ENCODE measurements around the gene GNG4. TPM values are rescaled to one million over a fixed set of nuclear protein-coding genes. Genes with fewer than 3 reads are reported as not detected.
A peak's percentile ranks its signal among the peaks of the same experiment; 100 is the strongest.

The GNG4 gene
- total RNA-seq, 1 donor = under 0.01 TPM

GRCh38 chr1:235583511-235584001, 66.0 kb downstream of the GNG4 start:
- Histone ChIP-seq H3K4me1 (ENCODE audit: insufficient read depth, low read length) (peaks cover 3% of the 10 kb centered on the region), H4K20me1 (ENCODE audit: insufficient read depth, low read length) (no peaks in the 10 kb centered on the region), H3K27me3 (ENCODE audit: insufficient read depth, low read length) (peaks cover 30% of the 10 kb centered on the region), H3K9me3 (ENCODE audit: low read depth, low read length) (no peaks in the 10 kb centered on the region), H3K4me2 (ENCODE audit: insufficient read depth, low read length) (no peak overlapping the region), H3K36me3 (ENCODE audit: insufficient read depth, low read length) (no peaks in the 10 kb centered on the region), H3K79me2 (ENCODE audit: insufficient read depth, low read length) (no peaks in the 10 kb centered on the region), H3K27ac (ENCODE audit: low read depth, low read length) (no peak overlapping the region), H2AFZ (ENCODE audit: low read length) (no peak overlapping the region), H3K4me3 (ENCODE audit: insufficient read depth, low read length) (no peak overlapping the region)
- no peak for TF ChIP-seq CTCF (IDR thresholded peaks at IDR 0.05; ENCODE audit: extremely low read depth, low read depth, low read length)
- peak; percentile 84 for DNase-seq (ENCODE audit: insufficient read length, low spot score, missing footprints)

GRCh38 chr1:235582130-235582529, 67.5 kb downstream of the GNG4 start:
- no peak for TF ChIP-seq CTCF (IDR thresholded peaks at IDR 0.05; ENCODE audit: extremely low read depth, low read depth, low read length)
- Histone ChIP-seq H3K4me1 (ENCODE audit: insufficient read depth, low read length) (no peaks in the 10 kb centered on the region), H3K9me3 (ENCODE audit: low read depth, low read length) (no peaks in the 10 kb centered on the region), H3K4me3 (ENCODE audit: insufficient read depth, low read length) (no peak overlapping the region), H3K27ac (ENCODE audit: low read depth, low read length) (no peak overlapping the region), H3K36me3 (ENCODE audit: insufficient read depth, low read length) (no peaks in the 10 kb centered on the region), H3K4me2 (ENCODE audit: insufficient read depth, low read length) (no peak overlapping the region), H2AFZ (ENCODE audit: low read length) (no peak overlapping the region), H4K20me1 (ENCODE audit: insufficient read depth, low read length) (no peaks in the 10 kb centered on the region), H3K27me3 (ENCODE audit: insufficient read depth, low read length) (peaks cover 30% of the 10 kb centered on the region), H3K79me2 (ENCODE audit: insufficient read depth, low read length) (no peaks in the 10 kb centered on the region)
- no peak for DNase-seq (ENCODE audit: insufficient read length, low spot score, missing footprints)

- no peaks in the 10 kb centered on the region for H3K9me3 ChIP-seq (ENCODE audit: low read depth, low read length)
- no peak for TF ChIP-seq CTCF (IDR thresholded peaks at IDR 0.05; ENCODE audit: extremely low read depth, low read depth, low read length)
- H3K4me3 ChIP-seq (ENCODE audit: insufficient read depth, low read length) = no peak overlapping the region
- no peaks in the 10 kb centered on the region for H3K79me2 ChIP-seq (ENCODE audit: insufficient read depth, low read length)
- no peak overlapping the region for H2AFZ ChIP-seq (ENCODE audit: low read length)
- peaks cover 22% of the 10 kb centered on the region for H3K27me3 ChIP-seq (ENCODE audit: insufficient read depth, low read length)
- H3K4me2 ChIP-seq (ENCODE audit: insufficient read depth, low read length) = no peak overlapping the region
- DNase-seq (ENCODE audit: insufficient read length, low spot score, missing footprints) = no peak
- H3K4me1 ChIP-seq (ENCODE audit: insufficient read depth, low read length) = no peaks in the 10 kb centered on the region
- no peaks in the 10 kb centered on the region for H4K20me1 ChIP-seq (ENCODE audit: insufficient read depth, low read length)
- H3K27ac ChIP-seq (ENCODE audit: low read depth, low read length) = no peak overlapping the region
- H3K36me3 ChIP-seq (ENCODE audit: insufficient read depth, low read length) = no peaks in the 10 kb centered on the region
These were observed 69.7 kb downstream of the GNG4 start for GRCh38 chr1:235579891-235580290.

GRCh38 chr1:235575597-235575996, 74.0 kb downstream of the GNG4 start:
- Histone ChIP-seq H3K9me3 (ENCODE audit: low read depth, low read length) (no peaks in the 10 kb centered on the region), H3K4me2 (ENCODE audit: insufficient read depth, low read length) (no peak overlapping the region), H3K27ac (ENCODE audit: low read depth, low read length) (no peak overlapping the region), H2AFZ (ENCODE audit: low read length) (no peak overlapping the region), H3K36me3 (ENCODE audit: insufficient read depth, low read length) (no peaks in the 10 kb centered on the region), H3K4me3 (ENCODE audit: insufficient read depth, low read length) (no peak overlapping the region), H3K4me1 (ENCODE audit: insufficient read depth, low read length) (no peaks in the 10 kb centered on the region), H4K20me1 (ENCODE audit: insufficient read depth, low read length) (no peaks in the 10 kb centered on the region), H3K27me3 (ENCODE audit: insufficient read depth, low read length) (no peaks in the 10 kb centered on the region), H3K79me2 (ENCODE audit: insufficient read depth, low read length) (no peaks in the 10 kb centered on the region)
- TF ChIP-seq CTCF (IDR thresholded peaks at IDR 0.05; ENCODE audit: extremely low read depth, low read depth, low read length) = no peak
- no peak for DNase-seq (ENCODE audit: insufficient read length, low spot score, missing footprints)

All from osteoblast (primary cell).